ENCODE results near the gene FOXC1. TPM values are rescaled to one million over a fixed set of nuclear protein-coding genes. Genes with fewer than 3 reads are reported as not detected.

The FOXC1 gene
- total RNA-seq, 2 experiments from 2014 or later: not detected

- H4K20me1 ChIP-seq (ENCODE audit: insufficient read depth, low read length): no peaks in the 10 kb centered on the region
- BruUV-seq (replicated peaks): no TSS peak
- ChIA-PET POLR2A (no interaction called here), CTCF (ENCODE audit: unreplicated experiment) (no interaction called here)
- H3K4me1 ChIP-seq (ENCODE audit: insufficient read depth, low read length, poor library complexity, severe bottlenecking): no peaks in the 10 kb centered on the region
- H3K4me2 ChIP-seq (ENCODE audit: low read length): no peak overlapping the region
- no peak overlapping the region for H2AFZ ChIP-seq (ENCODE audit: low read length)
- TF ChIP-seq CTCF (conservative IDR thresholded peaks at IDR 0.05; ENCODE audit: low read length): no peak
- no peak for TF ChIP-seq EZH2phosphoT487 (IDR thresholded peaks at IDR 0.05; ENCODE audit: borderline replicate concordance, low read depth, low read length)
- H3K36me3 ChIP-seq (ENCODE audit: insufficient read depth, low read length): no peaks in the 10 kb centered on the region
- H3K27ac ChIP-seq (ENCODE audit: low read depth, low read length, poor library complexity, severe bottlenecking): no peak overlapping the region
- intact Hi-C loops (cut with micrococcal nuclease; ENCODE audit: unreplicated experiment): no loop called here
- H3K4me3 ChIP-seq (ENCODE audit: low read depth, low read length, poor library complexity, severe bottlenecking): no peak overlapping the region
- no peaks in the 10 kb centered on the region for H3K79me2 ChIP-seq (ENCODE audit: insufficient read depth, low read depth, low read length)
- no peak for DNase-seq (ENCODE audit: low spot score)
- no peaks in the 10 kb centered on the region for H3K9me2 ChIP-seq (ENCODE audit: insufficient read depth, low read length)
- no peaks in the 10 kb centered on the region for H3K9me3 ChIP-seq (ENCODE audit: low read length)
Observed at GRCh38 chr6:1635305-1636010, 25.7 kb downstream of the FOXC1 start.

DNA sequence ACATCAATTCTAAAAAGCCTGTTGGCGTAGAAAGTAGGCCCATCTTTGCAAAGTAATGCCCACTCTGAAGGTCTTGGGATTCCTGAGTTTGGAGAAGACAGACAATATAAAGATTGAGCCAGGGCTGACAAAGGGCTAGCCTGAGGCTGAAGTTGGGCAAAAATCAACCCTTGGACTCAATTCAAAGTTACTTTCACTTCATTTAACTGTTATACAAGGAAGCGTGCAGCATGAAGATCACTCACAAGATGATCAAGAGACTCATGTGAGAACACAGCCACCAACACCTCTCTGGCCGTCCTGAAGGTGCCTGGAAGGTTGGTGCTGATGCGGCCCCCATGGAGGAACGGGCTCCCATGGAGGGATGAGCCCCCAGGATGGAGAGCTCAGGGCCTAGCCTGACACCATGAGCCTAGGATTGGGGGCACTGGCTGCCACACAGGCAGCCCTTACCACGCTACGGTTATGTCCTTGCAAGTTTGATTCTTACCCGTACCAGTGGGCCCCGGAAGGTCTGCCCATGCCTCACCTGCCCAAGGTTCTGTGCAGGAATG is 26.6 kb downstream of the FOXC1 start:
- no peaks in the 10 kb centered on the region for H3K4me1 ChIP-seq (ENCODE audit: insufficient read depth, low read length, poor library complexity, severe bottlenecking)
- H3K27ac ChIP-seq (ENCODE audit: low read depth, low read length, poor library complexity, severe bottlenecking): no peak overlapping the region
- no peaks in the 10 kb centered on the region for H3K9me3 ChIP-seq (ENCODE audit: low read length)
- no peaks in the 10 kb centered on the region for H4K20me1 ChIP-seq (ENCODE audit: insufficient read depth, low read length)
- H3K4me3 ChIP-seq (ENCODE audit: low read depth, low read length, poor library complexity, severe bottlenecking): no peak overlapping the region
- no peak overlapping the region for H3K4me2 ChIP-seq (ENCODE audit: low read length)
- no TSS peak for BruUV-seq (replicated peaks)
- H3K79me2 ChIP-seq (ENCODE audit: insufficient read depth, low read depth, low read length): no peaks in the 10 kb centered on the region
- TF ChIP-seq EZH2phosphoT487 (IDR thresholded peaks at IDR 0.05; ENCODE audit: borderline replicate concordance, low read depth, low read length) (no peak), CTCF (conservative IDR thresholded peaks at IDR 0.05; ENCODE audit: low read length) (no peak)
- no peaks in the 10 kb centered on the region for H3K9me2 ChIP-seq (ENCODE audit: insufficient read depth, low read length)
- no peaks in the 10 kb centered on the region for H3K36me3 ChIP-seq (ENCODE audit: insufficient read depth, low read length)
- no peak overlapping the region for H2AFZ ChIP-seq (ENCODE audit: low read length)
- ChIA-PET POLR2A (interaction anchor here (0.6 kb wide), 1 partner anchor 165 kb away, joined by 5 read pairs; no protein-coding TSS in a partner anchor), CTCF (ENCODE audit: unreplicated experiment) (no interaction called here)
- DNase-seq (ENCODE audit: low spot score): no peak
- intact Hi-C loops (cut with micrococcal nuclease; ENCODE audit: unreplicated experiment): no loop called here
